Measurements from ENCODE around the gene RUBCN.

RUBCN gene

DNA sequence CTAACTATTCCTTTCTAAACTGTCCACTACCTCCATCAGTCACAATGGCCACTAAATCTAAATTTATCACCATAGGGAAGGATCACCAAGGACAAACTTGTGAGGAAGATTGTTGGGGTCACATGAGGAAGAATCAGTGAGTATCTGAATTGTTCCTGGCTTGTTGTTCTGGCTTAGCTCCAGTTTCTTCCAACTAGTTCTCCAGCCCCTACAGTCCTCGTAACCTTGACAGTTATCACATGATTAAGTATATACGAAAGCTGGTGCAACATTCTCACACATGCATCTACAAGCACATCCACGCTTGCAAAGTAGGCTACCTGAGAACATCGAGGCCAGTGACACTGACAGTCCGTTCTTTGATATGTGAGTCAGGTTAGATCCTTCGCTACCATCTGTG, 46.0 kb downstream of the RUBCN start:
- no peak for DNase-seq (ENCODE audit: low read depth)
- TF ChIP-seq, protein P1, sequence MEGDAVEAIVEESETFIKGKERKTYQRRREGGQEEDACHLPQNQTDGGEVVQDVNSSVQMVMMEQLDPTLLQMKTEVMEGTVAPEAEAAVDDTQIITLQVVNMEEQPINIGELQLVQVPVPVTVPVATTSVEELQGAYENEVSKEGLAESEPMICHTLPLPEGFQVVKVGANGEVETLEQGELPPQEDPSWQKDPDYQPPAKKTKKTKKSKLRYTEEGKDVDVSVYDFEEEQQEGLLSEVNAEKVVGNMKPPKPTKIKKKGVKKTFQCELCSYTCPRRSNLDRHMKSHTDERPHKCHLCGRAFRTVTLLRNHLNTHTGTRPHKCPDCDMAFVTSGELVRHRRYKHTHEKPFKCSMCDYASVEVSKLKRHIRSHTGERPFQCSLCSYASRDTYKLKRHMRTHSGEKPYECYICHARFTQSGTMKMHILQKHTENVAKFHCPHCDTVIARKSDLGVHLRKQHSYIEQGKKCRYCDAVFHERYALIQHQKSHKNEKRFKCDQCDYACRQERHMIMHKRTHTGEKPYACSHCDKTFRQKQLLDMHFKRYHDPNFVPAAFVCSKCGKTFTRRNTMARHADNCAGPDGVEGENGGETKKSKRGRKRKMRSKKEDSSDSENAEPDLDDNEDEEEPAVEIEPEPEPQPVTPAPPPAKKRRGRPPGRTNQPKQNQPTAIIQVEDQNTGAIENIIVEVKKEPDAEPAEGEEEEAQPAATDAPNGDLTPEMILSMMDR (IDR thresholded peaks at IDR 0.05; ENCODE audit: low read depth, low read length, missing control alignments), result no peak
- no peak overlapping the region for H3K4me3 ChIP-seq (ENCODE audit: low read depth, low read length)

DNA sequence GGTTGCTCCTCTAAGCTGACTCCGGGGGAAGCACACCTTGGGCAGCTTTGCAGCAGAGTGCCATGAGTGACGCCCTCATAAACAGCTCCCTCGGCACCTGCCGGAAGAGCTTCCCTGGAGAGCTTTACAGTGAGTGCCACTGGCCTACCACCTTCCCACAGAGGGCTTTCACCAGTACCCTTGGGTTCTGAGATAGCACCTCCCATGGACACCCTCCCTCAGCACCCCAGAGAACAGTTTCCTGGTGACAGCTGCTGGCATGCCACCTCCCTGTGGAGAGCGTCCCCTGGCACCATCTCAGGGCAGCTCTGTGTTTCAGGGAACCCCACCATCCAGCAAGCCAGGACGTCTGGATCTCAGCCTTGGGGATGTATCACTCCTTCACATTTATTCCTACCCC, 49.1 kb downstream of the RUBCN start:
- no peak overlapping the region for H3K4me3 ChIP-seq (ENCODE audit: low read depth, low read length)
- TF ChIP-seq, protein P1 (IDR thresholded peaks at IDR 0.05; ENCODE audit: low read depth, low read length, missing control alignments), result no peak
- no peak for DNase-seq (ENCODE audit: low read depth)

DNA sequence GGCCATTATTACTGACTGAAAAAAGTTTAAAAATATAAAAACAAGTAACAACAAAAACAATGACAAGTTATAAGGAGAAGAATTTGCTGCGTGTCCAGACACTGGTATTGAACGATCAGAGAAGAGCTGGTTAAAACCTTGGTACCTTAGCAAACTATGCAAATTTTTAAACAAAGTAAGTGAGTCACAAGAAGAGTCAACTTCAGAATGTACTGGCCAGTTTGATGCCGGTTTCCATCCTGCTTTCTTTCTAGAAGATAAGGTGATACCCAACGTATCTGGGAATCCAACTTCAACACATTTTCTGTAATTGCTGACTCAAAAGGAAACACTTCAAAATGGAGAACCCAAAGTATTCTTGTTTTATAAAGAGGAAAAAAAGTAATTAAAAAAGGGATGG, 49.8 kb downstream of the RUBCN start:
- no peak overlapping the region for H3K4me3 ChIP-seq (ENCODE audit: low read depth, low read length)
- DNase-seq (ENCODE audit: low read depth), result no peak
- TF ChIP-seq, protein P1 (IDR thresholded peaks at IDR 0.05; ENCODE audit: low read depth, low read length, missing control alignments), result no peak

DNA sequence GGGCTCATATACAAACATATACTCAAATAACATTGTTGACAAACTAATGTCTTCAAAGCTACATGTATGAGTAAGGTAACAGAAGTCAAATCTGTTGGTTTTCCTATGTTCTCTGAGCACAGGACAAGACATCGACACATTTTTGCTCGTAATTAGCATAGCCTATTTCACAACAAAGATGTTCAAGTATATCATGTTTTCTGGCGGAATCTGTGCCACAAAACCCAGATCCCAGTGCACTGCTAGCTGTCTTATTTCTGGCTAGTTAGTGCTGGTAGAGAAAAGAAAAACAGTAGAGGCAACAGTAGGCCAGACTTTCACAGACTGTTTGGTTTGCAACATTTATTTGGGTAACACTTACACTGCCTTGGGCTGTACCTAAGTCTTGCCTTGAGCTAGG, 51.2 kb downstream of the RUBCN start:
- DNase-seq (ENCODE audit: low read depth), result no peak
- no peak overlapping the region for H3K4me3 ChIP-seq (ENCODE audit: low read depth, low read length)
- TF ChIP-seq, protein P1 (IDR thresholded peaks at IDR 0.05; ENCODE audit: low read depth, low read length, missing control alignments), result no peak

DNA sequence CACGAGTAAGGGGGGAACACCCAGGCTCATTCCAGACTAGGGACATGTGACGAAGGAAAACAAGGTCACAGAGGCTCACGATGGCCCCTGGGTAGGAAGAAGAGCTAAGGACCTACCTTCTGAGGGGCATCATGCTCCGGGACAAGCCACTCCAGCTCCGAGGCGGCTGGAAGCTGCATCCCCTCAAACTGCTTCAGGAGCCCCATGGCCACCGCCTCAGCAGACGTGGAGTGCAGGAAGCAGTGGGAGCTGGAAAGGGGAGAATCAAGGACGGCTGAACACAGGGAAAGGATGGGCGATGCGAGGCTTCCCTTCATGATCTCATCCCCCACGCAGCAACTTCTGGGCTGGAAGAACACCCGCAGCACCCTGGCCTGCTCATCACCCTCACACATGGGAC, 53.5 kb downstream of the RUBCN start:
- DNase-seq (ENCODE audit: low read depth), result no peak

DNA sequence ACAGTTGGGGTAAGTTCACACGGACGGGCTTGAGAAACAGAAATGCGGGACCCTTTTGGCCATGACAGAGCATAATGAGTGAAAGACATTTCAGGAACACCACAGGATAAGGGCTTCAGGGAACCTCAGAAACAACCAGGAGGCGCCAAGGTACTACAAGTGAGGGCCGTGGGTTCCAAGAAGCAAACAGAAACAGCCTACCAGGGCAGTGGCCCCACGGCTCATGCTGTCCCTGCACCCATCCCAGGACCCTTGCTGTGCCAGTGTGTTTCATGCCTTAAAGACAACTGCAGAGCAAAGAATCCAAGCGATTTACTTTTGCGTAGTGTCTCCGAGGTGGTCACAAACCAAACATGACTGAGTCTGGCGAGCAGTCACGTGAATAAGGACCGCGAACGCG, 54.0 kb downstream of the RUBCN start:
- no peak overlapping the region for H3K4me3 ChIP-seq (ENCODE audit: low read depth, low read length)
- TF ChIP-seq, protein P1 (IDR thresholded peaks at IDR 0.05; ENCODE audit: low read depth, low read length, missing control alignments), result no peak
- no peak for DNase-seq (ENCODE audit: low read depth)

More for the DNA sequence above, 53.5 kb downstream of the RUBCN start:
- H3K4me3 ChIP-seq (ENCODE audit: low read depth, low read length), result no peak overlapping the region
- TF ChIP-seq, protein P1 (IDR thresholded peaks at IDR 0.05; ENCODE audit: low read depth, low read length, missing control alignments), result no peak

DNA sequence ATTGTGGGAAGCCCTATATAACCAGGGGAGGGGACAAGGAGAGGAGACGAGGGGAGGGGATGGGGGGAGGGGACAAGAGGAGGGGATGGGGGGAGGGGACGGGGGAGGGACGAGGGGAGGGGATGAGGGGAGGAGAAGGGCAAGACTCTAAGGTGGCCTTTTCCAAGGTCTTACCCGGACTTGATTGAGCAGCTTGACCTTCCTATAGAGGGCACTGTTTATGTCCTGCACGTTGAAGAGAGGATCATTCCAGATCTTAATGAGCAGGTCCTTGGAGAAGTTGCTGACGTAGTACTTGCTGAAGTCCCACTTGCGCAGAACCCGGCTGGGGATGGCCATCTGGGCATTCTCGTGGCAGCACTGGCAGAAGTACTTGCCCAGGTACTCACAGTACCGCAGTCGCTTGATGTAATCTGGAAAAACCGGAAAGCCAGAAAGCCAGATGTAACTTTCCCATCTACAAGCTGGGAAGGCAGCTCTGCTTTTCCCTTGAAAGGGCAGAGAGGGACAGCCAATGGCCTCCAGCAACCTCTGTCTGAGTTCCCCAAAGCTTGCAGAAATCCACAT, 55.7 kb downstream of the RUBCN start:
- TF ChIP-seq, protein P1 (IDR thresholded peaks at IDR 0.05; ENCODE audit: low read depth, low read length, missing control alignments), result no peak
- no peak for DNase-seq (ENCODE audit: low read depth)
- H3K4me3 ChIP-seq (ENCODE audit: low read depth, low read length), result no peak overlapping the region

Data from GM12864 (cell line).